Astrocyte (in vitro differentiated cells and primary cell): Measurements from ENCODE around the gene CTNNB1. TPM values are rescaled to one million over a fixed set of nuclear protein-coding genes. Genes with fewer than 3 reads are reported as not detected.
A peak's percentile ranks its signal among the peaks of the same experiment; 100 is the strongest.

Source experiments
- DNase-seq: peaks from one replicate; pipeline ENCODE4 v3.0.0-alpha.2; 2010; ENCODE audit warnings: low read depth
- FAIRE-seq: peaks from 2 replicates; lab custom pipeline; 2011; peaks lifted over from hg19 to GRCh38; lab: Jason Lieb, UNC
- H2AFZ ChIP-seq: 2 replicates; pipeline ENCODE4 v1.6.0; 2012; ENCODE audit warnings: low read depth, low read length, inconsistent platforms
- H3K27ac ChIP-seq: 2 replicates; pipeline ENCODE4 v1.5.1; 2011; ENCODE audit warnings: low read depth, low read length, inconsistent platforms
- H3K27me3 ChIP-seq: 2 replicates; pipeline ENCODE4 v1.6.0; 2011; ENCODE audit warnings: low read length, inconsistent platforms; ENCODE audit not compliant: insufficient read depth
- H3K36me3 ChIP-seq: 2 replicates; pipeline ENCODE4 v1.5.1; 2011; ENCODE audit warnings: low read length, inconsistent platforms; ENCODE audit not compliant: insufficient read depth
- H3K4me1 ChIP-seq: 2 replicates; pipeline ENCODE4 v1.5.1; 2011; ENCODE audit warnings: low read length, inconsistent platforms; ENCODE audit not compliant: insufficient read depth
- H3K4me2 ChIP-seq: 2 replicates; pipeline ENCODE4 v1.6.0; 2012; ENCODE audit warnings: low read length, inconsistent platforms
- H3K4me3 ChIP-seq: 2 replicates; pipeline ENCODE4 v1.5.1; 2011; ENCODE audit warnings: low read depth, mild to moderate bottlenecking, low read length, inconsistent platforms; ENCODE audit not compliant: insufficient read depth
- H3K79me2 ChIP-seq: 2 replicates; pipeline ENCODE4 v1.6.0; 2012; ENCODE audit warnings: mild to moderate bottlenecking, low read length, inconsistent platforms; ENCODE audit not compliant: insufficient read depth
- H3K9ac ChIP-seq: 2 replicates; pipeline ENCODE4 v1.6.0; 2012; ENCODE audit warnings: mild to moderate bottlenecking, low read length, inconsistent platforms
- H3K9me3 ChIP-seq: 2 replicates; pipeline ENCODE4 v1.5.1; 2012; ENCODE audit warnings: low read depth, mild to moderate bottlenecking, low read length, inconsistent platforms; ENCODE audit not compliant: insufficient read depth
- H4K20me1 ChIP-seq: 2 replicates; pipeline ENCODE4 v1.6.0; 2012; ENCODE audit warnings: low read length, inconsistent platforms; ENCODE audit not compliant: insufficient read depth
- H3K27ac Mint-ChIP-seq: one replicate; pipeline ENCODE4 v1.8.0; 2021; ENCODE audit warnings: mild to moderate bottlenecking, mixed read lengths; ENCODE audit not compliant: unreplicated experiment
- H3K27me3 Mint-ChIP-seq: one replicate; pipeline ENCODE4 v1.8.0; 2021; ENCODE audit warnings: low read depth, mixed read lengths; ENCODE audit not compliant: unreplicated experiment
- H3K36me3 Mint-ChIP-seq: one replicate; pipeline ENCODE4 v1.8.0; 2021; ENCODE audit warnings: low read depth, mixed read lengths; ENCODE audit not compliant: unreplicated experiment
- H3K4me1 Mint-ChIP-seq: one replicate; pipeline ENCODE4 v1.8.0; 2021; ENCODE audit warnings: low read depth, mixed read lengths; ENCODE audit not compliant: unreplicated experiment
- H3K4me3 Mint-ChIP-seq: one replicate; pipeline ENCODE4 v1.8.0; 2021; ENCODE audit warnings: mild to moderate bottlenecking, moderate library complexity, mixed read lengths; ENCODE audit not compliant: unreplicated experiment
- H3K9me3 Mint-ChIP-seq: one replicate; pipeline ENCODE4 v1.8.0; 2021; ENCODE audit warnings: mild to moderate bottlenecking, mixed read lengths; ENCODE audit not compliant: unreplicated experiment
- EZH2 ChIP-seq: IDR thresholded peaks from 2 replicates; pipeline ENCODE4 v1.6.1; 2012; ENCODE audit warnings: mild to moderate bottlenecking, low read length, inconsistent platforms; ENCODE audit not compliant: insufficient read depth
- total RNA-seq: library from RNA; stranded (reverse); gene quantifications from 2 replicates; pipeline ENCODE4 v1.2.1, GENCODE V29; 2021
- TF ChIP-seq, protein P1 (sequence below): IDR thresholded peaks from 2 replicates; pipeline ENCODE4 v1.5.1; 2011; ENCODE audit warnings: low read depth, mild to moderate bottlenecking, inconsistent platforms, low read length, moderate library complexity; ENCODE audit not compliant: insufficient read depth

The CTNNB1 gene
- total RNA-seq, 1 donor from 2014 or later, result 656 TPM

DNA sequence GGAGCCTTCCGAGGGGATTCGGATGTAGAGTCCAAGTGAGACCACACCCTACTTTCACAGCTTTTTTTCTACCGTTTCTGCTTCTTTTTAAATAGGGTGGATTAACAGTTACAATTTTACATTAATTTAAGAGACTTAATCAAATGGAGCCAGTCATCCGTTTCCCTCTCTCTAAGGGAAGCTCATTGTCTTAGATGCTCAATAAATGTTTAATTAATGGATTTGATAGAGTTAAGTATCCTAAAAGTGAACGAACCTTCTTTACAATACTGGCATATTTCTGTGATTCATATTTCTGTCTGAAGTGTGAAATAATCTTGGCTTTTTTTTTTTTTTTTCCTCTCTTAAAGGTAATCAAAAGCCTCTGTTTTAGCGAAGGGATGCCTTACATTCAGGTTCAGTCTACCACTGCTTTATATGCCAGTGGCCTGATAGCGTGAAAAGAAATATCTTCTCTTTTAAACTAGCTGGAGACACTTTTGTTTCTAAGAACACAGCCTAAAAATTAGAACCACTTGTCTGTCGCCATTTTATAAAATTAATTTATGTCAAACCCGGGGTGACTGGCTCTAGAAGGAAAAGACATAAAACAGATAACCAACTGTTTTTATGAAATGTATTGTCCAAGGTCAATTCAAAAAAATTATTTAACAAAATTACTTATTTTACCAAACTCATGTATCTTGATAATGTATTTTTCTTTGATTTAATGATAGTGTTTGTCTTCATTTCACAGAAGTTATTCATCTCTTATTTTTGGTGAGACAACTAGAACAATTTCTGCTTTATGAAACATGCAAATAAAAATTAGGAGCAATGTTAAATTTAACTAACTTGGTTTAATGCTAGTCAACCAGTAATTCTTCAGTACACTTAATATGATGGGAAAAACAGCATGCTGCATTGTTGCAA lies 2.5 kb upstream of the CTNNB1 start:
- TF ChIP-seq, protein P1, sequence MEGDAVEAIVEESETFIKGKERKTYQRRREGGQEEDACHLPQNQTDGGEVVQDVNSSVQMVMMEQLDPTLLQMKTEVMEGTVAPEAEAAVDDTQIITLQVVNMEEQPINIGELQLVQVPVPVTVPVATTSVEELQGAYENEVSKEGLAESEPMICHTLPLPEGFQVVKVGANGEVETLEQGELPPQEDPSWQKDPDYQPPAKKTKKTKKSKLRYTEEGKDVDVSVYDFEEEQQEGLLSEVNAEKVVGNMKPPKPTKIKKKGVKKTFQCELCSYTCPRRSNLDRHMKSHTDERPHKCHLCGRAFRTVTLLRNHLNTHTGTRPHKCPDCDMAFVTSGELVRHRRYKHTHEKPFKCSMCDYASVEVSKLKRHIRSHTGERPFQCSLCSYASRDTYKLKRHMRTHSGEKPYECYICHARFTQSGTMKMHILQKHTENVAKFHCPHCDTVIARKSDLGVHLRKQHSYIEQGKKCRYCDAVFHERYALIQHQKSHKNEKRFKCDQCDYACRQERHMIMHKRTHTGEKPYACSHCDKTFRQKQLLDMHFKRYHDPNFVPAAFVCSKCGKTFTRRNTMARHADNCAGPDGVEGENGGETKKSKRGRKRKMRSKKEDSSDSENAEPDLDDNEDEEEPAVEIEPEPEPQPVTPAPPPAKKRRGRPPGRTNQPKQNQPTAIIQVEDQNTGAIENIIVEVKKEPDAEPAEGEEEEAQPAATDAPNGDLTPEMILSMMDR, result no peak
- TF ChIP-seq EZH2, result no peak
- Mint-ChIP-seq H3K27me3 (no peaks in the 10 kb centered on the region), H3K4me3 (no peak overlapping the region), H3K27ac (no peak overlapping the region), H3K36me3 (peaks cover 3% of the 10 kb centered on the region), H3K9me3 (no peaks in the 10 kb centered on the region), H3K4me1 (peaks cover 2% of the 10 kb centered on the region)
- Histone ChIP-seq H4K20me1 (peaks cover 18% of the 10 kb centered on the region), H2AFZ (no peak overlapping the region), H3K9me3 (no peaks in the 10 kb centered on the region), H3K9ac (no peak overlapping the region), H3K4me2 (no peak overlapping the region), H3K4me3 (no peak overlapping the region), H3K4me1 (no peaks in the 10 kb centered on the region), H3K79me2 (peaks cover 23% of the 10 kb centered on the region), H3K27ac (no peak overlapping the region), H3K27me3 (no peaks in the 10 kb centered on the region), H3K36me3 (no peaks in the 10 kb centered on the region)
- DNase-seq (no peak), FAIRE-seq (peak; percentile 17)

- Histone ChIP-seq H3K4me2 (peak overlapping the region; percentile 89), H3K27me3 (no peaks in the 10 kb centered on the region), H3K36me3 (no peaks in the 10 kb centered on the region), H3K9ac (no peak overlapping the region), H3K4me1 (peaks cover 5% of the 10 kb centered on the region), H3K27ac (no peak overlapping the region), H4K20me1 (peaks cover 31% of the 10 kb centered on the region), H3K4me3 (no peak overlapping the region), H2AFZ (no peak overlapping the region), H3K79me2 (peaks cover 36% of the 10 kb centered on the region), H3K9me3 (no peaks in the 10 kb centered on the region)
- Mint-ChIP-seq H3K9me3 (no peaks in the 10 kb centered on the region), H3K4me1 (peaks cover 2% of the 10 kb centered on the region), H3K27ac (no peak overlapping the region), H3K36me3 (peaks cover 3% of the 10 kb centered on the region), H3K4me3 (peak overlapping the region; percentile 88), H3K27me3 (no peaks in the 10 kb centered on the region)
- no peak for TF ChIP-seq EZH2
- TF ChIP-seq, protein P1, result no peak
- no peak for DNase-seq
- FAIRE-seq, result no peak
These were observed 1.3 kb upstream of the CTNNB1 start for GRCh38 chr3:41198046-41198445.

DNA sequence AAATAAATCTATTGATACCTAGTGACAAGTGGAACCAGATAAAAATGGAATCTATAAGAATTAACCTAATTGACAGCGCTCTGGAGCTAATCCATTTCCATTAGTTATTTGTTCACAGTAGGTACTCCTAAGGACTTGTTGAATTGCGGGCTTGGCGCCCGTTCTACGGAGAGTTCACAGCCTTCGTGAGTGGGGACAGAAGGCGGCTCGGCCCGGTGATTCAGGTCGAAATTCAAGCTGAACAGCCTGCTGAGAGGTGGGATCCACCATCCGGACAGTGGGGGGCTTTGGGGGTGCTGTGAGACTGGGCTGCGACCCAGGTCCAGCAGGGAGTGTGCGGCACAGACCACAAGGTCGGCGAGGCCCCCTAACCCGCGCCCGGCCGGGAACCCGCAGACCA lies 779 bp upstream of the CTNNB1 start:
- Histone ChIP-seq H3K36me3 (no peaks in the 10 kb centered on the region), H2AFZ (peak overlapping the region; percentile 79), H3K9me3 (no peaks in the 10 kb centered on the region), H3K27ac (peak overlapping the region; percentile 94), H3K4me2 (peak overlapping the region; percentile 89), H3K79me2 (peaks cover 41% of the 10 kb centered on the region), H3K4me3 (peak overlapping the region; percentile 80), H3K9ac (peak overlapping the region; percentile 97), H4K20me1 (peaks cover 36% of the 10 kb centered on the region), H3K27me3 (no peaks in the 10 kb centered on the region), H3K4me1 (peaks cover 10% of the 10 kb centered on the region)
- no peak for TF ChIP-seq EZH2
- TF ChIP-seq, protein P1, result no peak
- Mint-ChIP-seq H3K27me3 (no peaks in the 10 kb centered on the region), H3K9me3 (no peaks in the 10 kb centered on the region), H3K36me3 (peaks cover 3% of the 10 kb centered on the region), H3K4me1 (peaks cover 2% of the 10 kb centered on the region), H3K27ac (peak overlapping the region; percentile 85), H3K4me3 (peak overlapping the region; percentile 88)
- peak; percentile 14 for DNase-seq
- no peak for FAIRE-seq
